ENCODE results near the gene SPTB. TPM values are rescaled to one million over a fixed set of nuclear protein-coding genes. Genes with fewer than 3 reads are reported as not detected.

The SPTB gene
- total RNA-seq, 1 donor from 2014 or later = 0.98 TPM

DNA sequence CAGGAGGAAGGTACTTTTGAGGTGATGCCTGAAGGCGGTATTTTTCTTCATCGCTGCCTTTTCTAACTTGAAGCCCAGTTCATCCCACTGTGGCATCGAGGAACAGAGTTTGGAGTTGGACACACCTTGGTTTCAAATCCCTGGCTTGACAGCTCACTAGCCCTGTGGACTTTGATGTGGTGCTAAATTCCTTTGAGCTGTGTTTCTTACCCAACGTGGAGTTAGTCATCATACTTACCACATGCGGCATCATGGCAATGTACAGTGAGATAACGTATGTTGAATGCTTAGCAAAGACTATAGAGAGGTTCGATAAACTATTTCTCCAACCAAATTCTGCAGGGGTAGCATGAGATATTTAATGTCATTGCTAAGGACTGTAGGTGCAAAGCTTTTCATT is 172.0 kb downstream of the SPTB start:
- DNase-seq (ENCODE audit: extremely low spot score in 2 of 2) = no peak
- Histone ChIP-seq H3K4me3 (no peak overlapping the region), H3K36me3 (no peaks in the 10 kb centered on the region), H3K4me1 (peaks cover 74% of the 10 kb centered on the region), H3K27ac (peak overlapping the region; percentile 92), H3K27me3 (no peaks in the 10 kb centered on the region), H3K9me3 (no peaks in the 10 kb centered on the region)
- TF ChIP-seq POLR2AphosphoS5 (IDR thresholded peaks at IDR 0.05; ENCODE audit: insufficient read depth in 1 of 2, low read depth in 1 of 2) = peak in 1 of 2 donors; percentile 55
- TF ChIP-seq, protein P1, sequence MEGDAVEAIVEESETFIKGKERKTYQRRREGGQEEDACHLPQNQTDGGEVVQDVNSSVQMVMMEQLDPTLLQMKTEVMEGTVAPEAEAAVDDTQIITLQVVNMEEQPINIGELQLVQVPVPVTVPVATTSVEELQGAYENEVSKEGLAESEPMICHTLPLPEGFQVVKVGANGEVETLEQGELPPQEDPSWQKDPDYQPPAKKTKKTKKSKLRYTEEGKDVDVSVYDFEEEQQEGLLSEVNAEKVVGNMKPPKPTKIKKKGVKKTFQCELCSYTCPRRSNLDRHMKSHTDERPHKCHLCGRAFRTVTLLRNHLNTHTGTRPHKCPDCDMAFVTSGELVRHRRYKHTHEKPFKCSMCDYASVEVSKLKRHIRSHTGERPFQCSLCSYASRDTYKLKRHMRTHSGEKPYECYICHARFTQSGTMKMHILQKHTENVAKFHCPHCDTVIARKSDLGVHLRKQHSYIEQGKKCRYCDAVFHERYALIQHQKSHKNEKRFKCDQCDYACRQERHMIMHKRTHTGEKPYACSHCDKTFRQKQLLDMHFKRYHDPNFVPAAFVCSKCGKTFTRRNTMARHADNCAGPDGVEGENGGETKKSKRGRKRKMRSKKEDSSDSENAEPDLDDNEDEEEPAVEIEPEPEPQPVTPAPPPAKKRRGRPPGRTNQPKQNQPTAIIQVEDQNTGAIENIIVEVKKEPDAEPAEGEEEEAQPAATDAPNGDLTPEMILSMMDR (IDR thresholded peaks at IDR 0.05) = no peak
- intact Hi-C loops (cut with DNase I) = no loop called here

DNA sequence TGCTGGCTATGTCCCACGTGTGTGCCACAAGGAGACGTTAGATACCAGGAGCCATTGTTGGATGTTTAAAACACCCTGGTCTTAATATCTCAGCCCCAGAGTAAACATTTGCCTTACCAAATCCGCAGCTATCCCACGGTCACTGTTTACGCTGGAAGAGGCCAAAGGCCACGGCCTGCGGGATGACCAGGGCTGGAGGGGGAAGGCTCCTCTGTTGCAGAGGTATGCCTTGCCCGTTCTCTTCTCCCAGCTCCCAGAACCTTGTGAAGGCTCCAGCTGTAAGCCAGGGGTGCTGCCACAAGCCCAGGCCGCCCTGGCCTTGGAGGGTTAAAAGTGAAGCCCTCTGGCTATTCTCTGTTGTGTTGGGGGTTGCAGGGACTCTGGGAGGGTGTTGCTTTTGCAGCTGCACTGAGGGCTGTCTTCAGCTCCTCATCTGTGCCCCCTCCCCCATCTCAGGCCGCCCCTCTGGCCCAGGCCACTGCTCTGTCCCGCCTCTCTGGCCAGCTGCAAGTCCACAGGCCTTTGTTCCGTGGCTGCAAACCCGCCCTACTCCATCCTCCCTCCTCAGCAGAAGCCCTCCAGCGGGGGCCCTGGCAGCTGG is 173.0 kb downstream of the SPTB start:
- intact Hi-C loops (cut with DNase I) = no loop called here
- H3K4me3 ChIP-seq = peak overlapping the region; percentile 70
- TF ChIP-seq POLR2A (IDR thresholded peaks at IDR 0.05) (no peak), POLR2AphosphoS5 (IDR thresholded peaks at IDR 0.05; ENCODE audit: insufficient read depth in 1 of 2, low read depth in 1 of 2) (no peak)
- TF ChIP-seq, protein P1 (IDR thresholded peaks at IDR 0.05) = no peak

DNA sequence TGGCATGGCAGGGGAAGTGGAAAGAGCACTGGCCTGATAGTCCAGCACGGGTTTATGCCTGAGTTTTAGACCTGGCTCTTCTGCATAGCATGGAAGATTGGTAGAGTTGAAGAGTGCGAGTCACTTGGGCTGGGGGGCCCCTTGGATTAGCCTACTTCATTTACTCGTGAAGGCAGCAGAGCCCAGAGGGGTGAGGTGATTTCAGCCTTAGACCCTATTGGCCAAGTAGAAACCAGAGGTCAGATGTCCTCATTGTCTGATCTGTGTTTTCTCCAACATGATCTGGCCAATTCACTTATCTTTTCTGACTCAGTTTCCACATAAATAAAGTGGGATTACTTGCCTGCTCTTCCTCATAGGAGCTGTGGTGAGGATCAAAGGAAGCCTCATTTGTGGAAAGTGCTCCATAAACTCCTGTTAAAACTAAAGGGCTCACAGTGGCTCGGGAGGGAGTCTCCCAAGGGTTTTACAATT is 173.6 kb downstream of the SPTB start:
- H3K4me3 ChIP-seq = peak overlapping the region; percentile 70
- intact Hi-C loops (cut with DNase I) = no loop called here
- peak overlapping the region; percentile 92 for H3K27ac ChIP-seq
- H3K27me3 ChIP-seq = no peaks in the 10 kb centered on the region
- no peaks in the 10 kb centered on the region for H3K36me3 ChIP-seq
- TF ChIP-seq POLR2AphosphoS5 (IDR thresholded peaks at IDR 0.05; ENCODE audit: insufficient read depth in 1 of 2, low read depth in 1 of 2) = no peak
- TF ChIP-seq, protein P1 (IDR thresholded peaks at IDR 0.05) = no peak
- TF ChIP-seq POLR2A (IDR thresholded peaks at IDR 0.05) = no peak
- H3K9me3 ChIP-seq = no peaks in the 10 kb centered on the region
- no peak for DNase-seq (ENCODE audit: extremely low spot score in 2 of 2)
- H3K4me1 ChIP-seq = peaks cover 71% of the 10 kb centered on the region

More for the DNA sequence above, 173.0 kb downstream of the SPTB start:
- no peak for DNase-seq (ENCODE audit: extremely low spot score in 2 of 2)
- H3K27me3 ChIP-seq = no peaks in the 10 kb centered on the region
- peak overlapping the region; percentile 92 for H3K27ac ChIP-seq
- H3K36me3 ChIP-seq = no peaks in the 10 kb centered on the region
- no peaks in the 10 kb centered on the region for H3K9me3 ChIP-seq
- H3K4me1 ChIP-seq = peaks cover 77% of the 10 kb centered on the region

DNA sequence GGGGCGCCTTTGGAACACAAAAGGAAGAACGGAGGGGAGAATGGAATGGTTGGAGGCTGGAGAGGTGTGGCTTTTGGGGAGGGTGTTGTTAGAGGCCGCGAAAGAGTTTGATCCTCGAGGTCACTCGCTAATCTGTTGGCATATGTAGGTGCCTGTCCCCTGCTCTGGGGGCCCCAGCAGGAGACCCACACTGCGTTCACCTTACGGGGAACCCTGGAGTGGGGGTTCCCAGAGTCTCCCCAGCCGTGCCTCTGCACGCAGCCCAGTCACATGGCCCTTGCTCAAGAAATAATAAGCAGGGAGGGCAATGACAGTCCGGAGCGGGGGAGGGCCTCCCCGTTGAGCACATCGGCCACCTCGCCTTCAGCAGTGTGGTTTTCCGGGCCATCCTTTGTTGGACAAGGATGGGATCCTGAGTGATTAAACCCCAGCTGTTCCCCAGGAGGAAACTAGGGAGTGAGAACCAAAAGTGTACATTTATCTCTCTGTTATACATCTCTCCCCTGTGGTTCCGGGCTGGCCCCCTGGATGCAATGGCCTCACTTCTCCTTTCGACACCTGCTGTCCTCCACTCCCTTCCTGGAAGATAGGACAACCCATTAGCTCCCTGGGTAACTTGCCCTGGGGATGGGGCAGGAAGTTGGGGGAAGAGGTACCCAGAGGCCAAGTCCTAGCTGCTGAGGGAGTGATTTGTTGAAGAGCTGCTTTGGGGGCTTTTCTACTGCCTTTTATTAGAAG is 174.2 kb downstream of the SPTB start:
- H3K27ac ChIP-seq = peak overlapping the region; percentile 92
- no peaks in the 10 kb centered on the region for H3K36me3 ChIP-seq
- intact Hi-C loops (cut with DNase I) = no loop called here
- TF ChIP-seq POLR2A (IDR thresholded peaks at IDR 0.05) (no peak), POLR2AphosphoS5 (IDR thresholded peaks at IDR 0.05; ENCODE audit: insufficient read depth in 1 of 2, low read depth in 1 of 2) (peak in 1 of 2 donors; percentile 72)
- TF ChIP-seq, protein P1 (IDR thresholded peaks at IDR 0.05) = no peak
- H3K4me3 ChIP-seq = peak overlapping the region; percentile 70
- peaks cover 65% of the 10 kb centered on the region for H3K4me1 ChIP-seq
- no peaks in the 10 kb centered on the region for H3K27me3 ChIP-seq
- no peak for DNase-seq (ENCODE audit: extremely low spot score in 2 of 2)
- H3K9me3 ChIP-seq = no peaks in the 10 kb centered on the region
